ENCODE data around the gene SPTSSA.
"Not testable (repeated sequence)": the region's sequence is repeated elsewhere in the genome, so short reads cannot be mapped to it uniquely, and the experiment has no call there.

SPTSSA gene

GRCh38 chr14:34409721-34410120 lies 52.3 kb downstream of the SPTSSA start:
- no peak overlapping the region for H3K4me3 ChIP-seq (replicated peaks; ENCODE audit: low read depth, low read length)
- no peak for DNase-seq (ENCODE audit: extremely low read depth, low read depth)
- TF ChIP-seq CTCF (IDR thresholded peaks at IDR 0.05; ENCODE audit: low read depth, low read length, missing control alignments): no peak

- no peak for TF ChIP-seq CTCF (IDR thresholded peaks at IDR 0.05; ENCODE audit: low read depth, low read length, missing control alignments)
- DNase-seq (ENCODE audit: extremely low read depth, low read depth): no peak
- H3K4me3 ChIP-seq (replicated peaks; ENCODE audit: low read depth, low read length): no peak overlapping the region
These were observed 54.1 kb downstream of the SPTSSA start for GRCh38 chr14:34407951-34408350.

- DNase-seq (ENCODE audit: extremely low read depth, low read depth): no peak
- no peak for TF ChIP-seq CTCF (IDR thresholded peaks at IDR 0.05; ENCODE audit: low read depth, low read length, missing control alignments)
- H3K4me3 ChIP-seq (replicated peaks; ENCODE audit: low read depth, low read length): no peak overlapping the region
These were observed 57.6 kb downstream of the SPTSSA start for GRCh38 chr14:34404416-34404815.

- TF ChIP-seq CTCF (IDR thresholded peaks at IDR 0.05; ENCODE audit: low read depth, low read length, missing control alignments): no peak
- no peak for DNase-seq (ENCODE audit: extremely low read depth, low read depth)
- H3K4me3 ChIP-seq (replicated peaks; ENCODE audit: low read depth, low read length): no peak overlapping the region
These were observed 58.4 kb downstream of the SPTSSA start for GRCh38 chr14:34403646-34404045.

- H3K4me3 ChIP-seq (replicated peaks; ENCODE audit: low read depth, low read length): no peak overlapping the region
- DNase-seq (ENCODE audit: extremely low read depth, low read depth): no peak
- TF ChIP-seq CTCF (IDR thresholded peaks at IDR 0.05; ENCODE audit: low read depth, low read length, missing control alignments): no peak
These were observed 64.0 kb downstream of the SPTSSA start for GRCh38 chr14:34398024-34398423.

GRCh38 chr14:34387974-34388516 lies 74.0 kb downstream of the SPTSSA start:
- no peak overlapping the region for H3K4me3 ChIP-seq (replicated peaks; ENCODE audit: low read depth, low read length)
- TF ChIP-seq CTCF (IDR thresholded peaks at IDR 0.05; ENCODE audit: low read depth, low read length, missing control alignments): no peak
- no peak for DNase-seq (ENCODE audit: extremely low read depth, low read depth)

GRCh38 chr14:34386865-34387485 lies 75.1 kb downstream of the SPTSSA start:
- no peak for TF ChIP-seq CTCF (IDR thresholded peaks at IDR 0.05; ENCODE audit: low read depth, low read length, missing control alignments)
- DNase-seq (ENCODE audit: extremely low read depth, low read depth): no peak
- H3K4me3 ChIP-seq (replicated peaks; ENCODE audit: low read depth, low read length): no peak overlapping the region

- H3K4me3 ChIP-seq (replicated peaks; ENCODE audit: low read depth, low read length); DNase-seq (ENCODE audit: extremely low read depth, low read depth): not testable (repeated sequence)
These were observed 76.2 kb downstream of the SPTSSA start for GRCh38 chr14:34385881-34386280.

Data from HFF-Myc (cell line).